GM21717 (cell line): ENCODE data around the gene MAFF.
"Not testable (repeated sequence)": the region's sequence is repeated elsewhere in the genome, so short reads cannot be mapped to it uniquely, and the experiment has no call there.

Experiments
- ATAC-seq: cut with Tn5 transposase; IDR thresholded peaks from one replicate; pipeline ENCODE4 v1.9.1; 2021; ENCODE audit warnings: mild to moderate bottlenecking, moderate library complexity; ENCODE audit not compliant: unreplicated experiment

The MAFF gene

DNA sequence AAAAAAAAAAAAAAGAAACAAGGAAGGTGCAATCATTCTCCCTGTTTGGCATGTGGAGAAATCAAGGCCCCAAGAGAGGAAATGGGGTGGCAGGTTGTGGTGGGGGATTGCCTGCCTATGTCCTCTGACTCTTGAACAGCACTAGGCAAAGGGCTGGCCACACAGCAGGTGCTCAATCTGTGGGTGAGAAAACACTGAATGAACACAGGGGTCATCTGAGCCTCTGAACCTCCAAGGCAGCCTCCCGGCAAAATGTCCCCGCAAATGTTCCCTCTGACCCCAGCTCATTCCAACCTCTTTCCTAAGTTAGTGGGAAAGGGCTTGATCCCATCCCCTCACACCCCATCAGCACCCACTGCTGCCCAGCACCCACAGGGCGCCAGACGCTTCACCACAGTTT lies 24.8 kb upstream of the MAFF start:
- no peak for ATAC-seq

GRCh38 chr22:38177571-38177925 lies 24.2 kb upstream of the MAFF start:
- ATAC-seq: not testable (repeated sequence)

GRCh38 chr22:38177926-38178604 lies 23.7 kb upstream of the MAFF start:
- no peak for ATAC-seq

DNA sequence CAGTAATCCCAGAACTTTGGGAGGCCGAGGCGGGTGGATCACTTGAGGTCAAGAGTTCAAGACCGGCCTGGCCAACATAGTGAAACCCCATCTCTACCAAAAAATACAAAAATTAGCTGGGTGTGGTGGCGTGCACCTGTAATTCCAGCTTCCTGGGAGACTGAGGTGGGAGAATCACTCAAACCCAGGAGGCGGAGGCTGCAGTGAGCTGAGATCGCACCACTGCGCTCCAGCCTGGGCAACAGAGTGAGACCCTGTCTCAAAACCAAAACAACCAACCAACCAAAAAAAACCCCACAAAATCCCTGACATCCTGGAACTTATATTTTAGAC lies 23.2 kb upstream of the MAFF start:
- ATAC-seq: not testable (repeated sequence)

- ATAC-seq: no peak
These were observed 20.8 kb upstream of the MAFF start for GRCh38 chr22:38180841-38181452.

DNA sequence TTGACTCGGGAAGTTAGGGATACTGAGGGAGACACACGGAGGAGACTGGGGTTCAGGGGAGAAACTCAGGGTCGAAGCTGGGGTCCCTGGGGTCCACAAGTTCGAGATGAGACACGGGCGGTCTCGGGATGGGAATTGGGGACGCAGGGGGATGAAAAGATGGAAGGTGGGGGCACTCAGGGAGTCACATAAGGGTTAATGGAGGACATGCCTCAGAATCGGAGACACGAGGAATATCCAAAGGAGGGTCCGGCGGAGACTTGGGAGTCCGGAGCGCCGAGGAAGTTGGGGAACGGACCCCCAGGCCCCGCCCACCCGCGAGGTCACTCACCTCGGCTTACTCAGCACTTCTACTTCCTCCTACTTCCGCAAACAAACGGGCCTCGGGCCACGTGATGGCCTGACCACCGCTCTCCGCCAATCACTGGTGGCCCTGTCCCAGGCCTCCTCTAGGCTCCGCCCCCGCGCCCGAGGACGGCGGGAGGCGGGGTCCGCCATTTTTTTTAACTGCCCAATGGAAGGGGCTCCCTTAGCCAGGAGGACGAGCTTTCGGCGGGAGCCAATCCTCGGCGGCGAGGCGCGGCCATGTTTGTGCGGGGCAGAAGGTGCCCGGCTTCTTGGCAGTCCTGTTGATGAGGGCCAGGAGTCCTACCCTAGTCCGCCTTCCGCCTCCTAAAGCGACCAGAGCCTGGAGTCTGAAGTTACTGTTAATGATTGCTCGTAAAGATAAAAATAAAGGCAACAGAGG lies 20.2 kb upstream of the MAFF start, which contains the start of gene PLA2G6:
TSS of gene PLA2G6 (minus strand) at position 378 of the 748 bp plus-strand sequence. CDS start 12,404 bp downstream, outside the sequence.
- peak; percentile 52 for ATAC-seq

- ATAC-seq: no peak
These were observed 17.0 kb upstream of the MAFF start for GRCh38 chr22:38184788-38185187.

DNA sequence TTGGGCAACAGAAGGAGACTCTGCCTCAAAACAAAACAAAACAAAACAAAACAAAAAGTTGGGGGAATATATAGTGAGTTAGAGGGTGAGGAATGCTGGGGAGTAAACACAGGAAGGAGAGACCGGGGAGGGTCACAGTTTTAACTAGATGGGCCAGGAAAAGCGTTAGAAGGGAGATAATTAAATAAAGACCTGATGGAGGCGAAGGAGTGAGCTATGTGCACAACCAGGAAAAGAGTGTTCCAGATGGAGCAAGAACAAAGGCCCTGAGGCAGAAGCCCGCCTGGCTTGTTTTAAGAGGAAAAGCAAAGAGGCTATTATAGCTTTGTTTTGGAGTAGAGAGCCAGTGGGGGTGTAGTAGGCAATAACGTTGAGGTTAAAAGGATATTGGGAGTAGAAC lies 15.4 kb upstream of the MAFF start:
- no peak for ATAC-seq

DNA sequence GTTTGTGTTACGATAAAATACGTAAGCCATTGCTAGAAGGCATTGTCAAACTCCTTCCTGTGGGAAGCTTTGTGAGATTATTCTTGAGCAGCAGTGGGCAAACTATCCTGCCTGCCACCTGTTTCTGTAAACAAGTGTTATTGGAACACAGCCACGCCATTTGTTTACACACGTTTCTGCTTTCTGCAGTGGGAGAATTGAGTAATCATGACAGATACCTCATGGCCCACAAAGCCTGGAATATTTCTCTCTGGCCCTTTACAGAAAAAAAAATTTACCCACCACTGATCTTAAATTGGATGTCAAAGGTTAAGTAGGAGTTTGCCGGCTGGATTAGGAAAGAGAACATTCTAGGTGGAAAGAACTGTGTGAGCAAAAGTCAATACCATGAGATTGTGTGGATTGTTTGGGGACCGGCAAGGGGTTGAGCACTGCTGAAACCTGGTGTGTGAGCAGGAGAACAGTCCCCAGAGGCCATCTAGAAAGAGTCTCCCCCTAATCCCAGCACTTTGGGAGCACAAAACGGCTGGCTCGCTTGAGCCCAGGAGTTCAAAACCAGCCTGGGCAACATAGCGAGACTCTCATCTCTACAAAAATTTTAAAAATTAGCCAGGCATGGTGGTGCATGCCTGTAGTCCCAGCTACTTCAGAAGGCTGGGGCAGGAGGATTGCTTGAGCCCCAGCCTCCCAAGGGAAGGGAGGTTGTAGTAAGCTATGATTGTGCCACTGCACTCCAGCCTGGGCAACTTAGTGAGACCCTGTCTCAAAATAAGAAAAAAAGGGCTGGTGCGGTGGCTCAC lies 14.2 kb upstream of the MAFF start:
- ATAC-seq: no peak

- ATAC-seq: no peak
These were observed 12.7 kb upstream of the MAFF start for GRCh38 chr22:38189104-38189503.

DNA sequence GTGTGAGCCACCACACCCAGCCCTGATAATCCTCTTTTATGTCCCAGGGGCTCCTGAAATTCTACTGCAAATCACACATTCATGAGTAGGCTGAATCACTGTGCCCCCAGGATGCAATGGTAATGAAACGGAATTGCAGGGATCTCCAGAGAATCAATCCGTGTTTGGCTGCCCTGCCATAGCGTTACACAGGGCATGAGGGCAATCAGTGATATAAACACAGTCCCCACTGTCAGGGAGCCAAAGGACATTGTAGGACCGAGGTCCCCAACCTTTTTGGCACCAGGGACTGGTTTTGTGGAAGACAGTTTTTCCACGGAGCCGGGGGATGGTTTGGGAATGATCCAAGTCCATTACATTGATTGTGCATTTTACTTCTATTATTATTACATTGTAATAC lies 11.2 kb upstream of the MAFF start:
- ATAC-seq: no peak

DNA sequence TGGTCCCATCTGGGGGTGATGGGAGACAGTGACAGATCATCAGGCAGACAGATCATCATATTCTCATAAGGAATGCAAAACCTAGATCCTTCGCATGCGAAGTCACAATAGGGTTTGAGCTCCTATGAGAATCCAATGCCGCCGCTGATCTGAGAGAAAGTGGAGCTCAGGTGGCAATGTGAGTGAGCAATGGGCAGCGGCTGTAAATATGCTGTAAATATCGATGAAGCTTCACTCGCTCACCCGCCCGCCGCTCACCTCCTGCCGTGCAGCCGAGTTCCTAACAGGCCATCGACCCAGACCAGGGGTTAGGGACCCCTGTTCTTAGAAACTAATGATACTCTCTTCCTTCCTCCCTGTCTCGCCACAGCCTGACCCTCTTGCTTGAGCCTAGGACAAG lies 10.7 kb upstream of the MAFF start:
- no peak for ATAC-seq

GRCh38 chr22:38191731-38192474 lies 9.9 kb upstream of the MAFF start:
- no peak for ATAC-seq

DNA sequence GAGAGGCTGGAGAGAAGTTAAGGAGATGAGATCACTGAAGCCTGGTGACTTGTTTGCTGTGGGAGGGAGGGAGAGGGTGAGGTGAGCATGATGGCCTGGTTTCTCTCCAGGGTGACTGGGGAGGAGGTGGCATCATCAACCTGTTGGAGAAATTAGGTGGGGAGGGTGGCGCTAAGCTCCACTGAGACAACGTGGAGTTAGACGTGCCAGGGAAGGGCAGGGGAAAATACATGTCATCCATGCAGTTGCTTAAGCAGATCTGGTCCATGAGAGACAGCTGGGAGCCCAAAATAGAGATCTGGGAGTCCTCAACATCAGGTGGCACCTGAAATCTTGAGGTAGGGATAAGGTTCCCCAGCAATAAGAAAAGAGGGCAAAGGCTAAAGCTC lies 9.3 kb upstream of the MAFF start:
- ATAC-seq: no peak

DNA sequence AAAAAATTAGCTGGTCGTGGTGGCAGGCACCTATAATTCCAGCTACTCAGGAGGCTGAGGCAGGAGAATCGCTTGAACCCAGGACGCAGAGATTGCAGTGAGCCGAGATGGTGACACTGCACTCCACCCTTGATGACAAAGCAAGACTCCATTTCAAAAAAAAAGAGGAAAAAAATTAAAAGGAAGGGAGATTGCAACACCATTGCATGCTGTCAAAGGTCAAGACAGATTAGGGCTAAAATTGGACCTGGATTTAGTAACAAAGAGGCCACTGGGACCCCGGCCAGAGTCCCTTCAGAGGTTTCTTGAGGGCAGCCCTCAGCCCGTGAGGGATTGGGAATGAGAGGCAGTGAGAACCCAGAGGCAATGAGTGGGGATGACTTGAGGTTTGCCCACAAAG lies 8.2 kb upstream of the MAFF start:
- no peak for ATAC-seq

DNA sequence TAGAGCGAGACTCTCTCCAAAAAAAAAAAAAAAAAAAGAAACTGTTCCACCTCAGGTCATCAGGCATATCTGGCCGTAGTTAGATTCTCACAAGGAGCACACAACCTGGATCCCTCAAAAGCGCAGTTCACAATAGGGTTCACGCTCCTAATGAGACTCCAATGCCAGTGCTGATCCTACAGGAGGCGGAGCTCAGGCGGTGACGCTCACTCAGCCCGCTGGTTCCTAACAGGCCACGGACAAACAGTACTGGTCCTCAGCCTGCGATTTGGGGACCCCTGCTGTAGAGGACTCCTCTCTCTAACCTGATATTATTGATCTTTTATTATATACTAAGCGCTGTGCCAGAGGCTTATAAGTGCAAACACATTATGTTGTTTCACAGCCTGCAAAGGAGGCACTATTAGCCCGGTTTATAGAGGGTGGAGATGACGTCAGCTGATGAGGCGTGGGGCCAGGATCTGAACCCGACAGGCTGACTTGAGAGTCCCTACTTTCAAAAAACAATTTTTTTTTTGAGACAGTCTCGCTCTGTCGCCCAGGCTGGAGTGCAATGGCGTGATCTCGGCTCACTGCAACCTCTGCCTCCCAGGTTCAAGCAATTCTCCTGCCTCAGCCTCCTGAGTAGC lies 4.9 kb upstream of the MAFF start:
- no peak for ATAC-seq

DNA sequence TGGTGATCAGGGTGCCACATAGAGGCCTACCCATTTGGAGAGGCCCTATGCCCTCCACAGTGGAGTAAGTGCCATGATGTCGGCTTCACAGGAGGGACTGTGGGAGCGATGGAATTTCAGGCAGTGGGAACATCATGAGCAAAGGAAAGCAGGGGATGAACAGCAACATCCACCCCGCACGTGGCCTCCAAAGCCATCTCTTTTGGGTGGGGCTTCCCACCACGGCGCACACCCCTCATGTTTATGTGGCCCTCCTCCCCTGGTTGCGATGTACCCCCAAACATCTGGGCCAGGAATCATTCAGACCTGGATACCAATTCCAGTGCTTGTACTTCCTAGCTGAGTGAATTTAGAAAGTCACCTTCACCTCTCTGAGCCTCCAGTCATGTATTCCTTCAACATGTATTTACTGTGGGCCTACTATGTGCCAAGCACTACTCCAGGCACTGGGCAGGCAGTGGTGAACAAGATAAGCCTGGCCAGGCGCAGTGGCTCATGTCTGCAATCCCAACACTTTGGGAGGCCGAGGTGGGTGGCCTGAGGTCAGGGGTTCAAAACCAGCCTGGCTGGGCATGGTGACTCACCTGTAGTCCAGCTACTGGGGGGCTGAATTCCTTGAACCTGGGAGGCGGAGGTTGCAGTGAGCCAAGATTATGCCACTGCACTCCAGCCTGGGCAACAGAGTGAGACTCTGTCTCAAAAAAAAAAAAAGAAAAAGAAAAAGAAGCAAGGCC lies 1.8 kb upstream of the MAFF start:
- no peak for ATAC-seq

DNA sequence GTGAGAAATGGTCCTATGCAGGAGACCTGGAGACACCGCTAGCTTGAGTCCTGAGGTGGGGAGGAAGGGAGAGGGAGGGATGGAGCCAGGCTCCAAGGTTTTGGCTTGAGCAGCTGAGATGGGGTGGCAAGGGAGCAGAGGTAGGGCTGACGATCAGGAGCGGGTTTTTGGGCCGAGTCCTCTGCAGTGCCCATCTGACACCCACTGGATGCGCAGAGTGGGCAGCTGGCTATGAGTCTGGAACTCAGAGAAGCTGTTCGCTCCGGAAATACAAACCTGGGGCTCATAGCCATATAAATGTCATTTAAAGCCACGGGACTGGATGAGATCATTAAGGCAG lies 453 bp upstream of the MAFF start:
- ATAC-seq: peak; percentile 7

GRCh38 chr22:38202437-38203089 lies 769 bp downstream of the MAFF start:
- peak; percentile 23 for ATAC-seq
